ENCODE measurements around the gene AHI1. TPM values are rescaled to one million over a fixed set of nuclear protein-coding genes. Genes with fewer than 3 reads are reported as not detected.

The AHI1 gene
- total and polyA plus RNA-seq, 10 of the 15 experiments (the other 5 are each of a cell fraction or from before 2014, with no cell fraction given): 3.2 to 9.5 (median 4.6) TPM

- TF ChIP-seq CUX1 (IDR thresholded peaks at IDR 0.05; ENCODE audit: insufficient replicate concordance, low read depth, low read length): no peak
- TF ChIP-seq ELK1 (IDR thresholded peaks at IDR 0.05; ENCODE audit: low read depth, low read length): no peak
- peak; percentile 87 for TF ChIP-seq NFIC (IDR thresholded peaks at IDR 0.05; ENCODE audit: low read depth, low read length)
- no peak for TF ChIP-seq PAX8 (IDR thresholded peaks at IDR 0.05)
- 0 out of 2 replicates have a peak, but pooled peaks have one; percentile 24 for TF ChIP-seq PKNOX1 (IDR thresholded peaks at IDR 0.05)
- TF ChIP-seq FOS (IDR thresholded peaks at IDR 0.05; ENCODE audit: borderline replicate concordance, extremely low read depth, insufficient read length): no peak
- TF ChIP-seq BACH1 (IDR thresholded peaks at IDR 0.05; ENCODE audit: borderline replicate concordance): peak; percentile 43; the same call in 1 of the 2 replicates
- TF ChIP-seq TCF12 (IDR thresholded peaks at IDR 0.05; ENCODE audit: low read depth, low read length): peak; percentile 85
- peak; percentile 56; the same call in 1 of the 2 replicates for TF ChIP-seq TCF3 (IDR thresholded peaks at IDR 0.05; ENCODE audit: borderline replicate concordance, insufficient read depth, low read depth, low read length)
- 0 out of 2 replicates have a peak, but pooled peaks have one; percentile 43 for TF ChIP-seq ZNF207 (IDR thresholded peaks at IDR 0.05; ENCODE audit: borderline replicate concordance)
- TF ChIP-seq SMC3 (IDR thresholded peaks at IDR 0.05; ENCODE audit: borderline replicate concordance, low read length): peak; percentile 4; the same call in 1 of the 2 replicates
- TF ChIP-seq BCL11A (IDR thresholded peaks at IDR 0.05; ENCODE audit: low read depth, low read length): peak; percentile 90
- 0 out of 2 replicates have a peak, but pooled peaks have one; percentile 33 for TF ChIP-seq TAF1 (IDR thresholded peaks at IDR 0.05; ENCODE audit: borderline replicate concordance, low read depth, low read length)
- TF ChIP-seq HSF1 (IDR thresholded peaks at IDR 0.05; ENCODE audit: low read depth, low read length): no peak
- TF ChIP-seq RELA (IDR thresholded peaks at IDR 0.05; ENCODE audit: borderline replicate concordance, partially characterized antibody): no peak
- TF ChIP-seq TARDBP (IDR thresholded peaks at IDR 0.05; ENCODE audit: borderline replicate concordance): no peak
- peak; percentile 76 for TF ChIP-seq MEF2A (IDR thresholded peaks at IDR 0.05; ENCODE audit: insufficient read depth, low read depth, low read length)
- no peak for TF ChIP-seq CBX3 (IDR thresholded peaks at IDR 0.05; ENCODE audit: borderline replicate concordance, low read depth)
- no peak for TF ChIP-seq SPI1 (IDR thresholded peaks at IDR 0.05; ENCODE audit: borderline replicate concordance, insufficient read depth, low read depth, low read length)
These were observed 167.4 kb downstream of the AHI1 start (continued) for GRCh38 chr6:135329851-135330803.

Measured in GM12878 (cell line).